Calu3 (cell line): ENCODE results near the gene CD24. TPM values are rescaled to one million over a fixed set of nuclear protein-coding genes. Genes with fewer than 3 reads are reported as not detected.
"Not testable (repeated sequence)": the region's sequence is repeated elsewhere in the genome, so short reads cannot be mapped to it uniquely, and the experiment has no call there.

Experiments
- BruUV-seq: library from RNA; stranded (reverse); fragments of 400-500 nt; replicated peaks from 2 replicates; lab custom pipeline; 2021; lab: Mats Ljungman, UMichigan
- CTCF ChIA-PET: fragments of 300-600 bp; sonication (Branson Sonifier 250); formaldehyde crosslinking; loops from one replicate; lab custom pipeline; 2022; ENCODE audit warnings: antibody characterized with exemption; lab: Charles Lee
- DNase-seq: peaks from one replicate; pipeline ENCODE4 v3.0.0; 2022
- H3K27ac Mint-ChIP-seq: one replicate; pipeline ENCODE4 v1.8.0; 2022; ENCODE audit warnings: mixed read lengths; ENCODE audit not compliant: unreplicated experiment
- H3K27me3 Mint-ChIP-seq: one replicate; pipeline ENCODE4 v1.8.0; 2022; ENCODE audit warnings: mixed read lengths; ENCODE audit not compliant: unreplicated experiment
- H3K36me3 Mint-ChIP-seq: one replicate; pipeline ENCODE4 v1.8.0; 2022; ENCODE audit warnings: mild to moderate bottlenecking, moderate library complexity, mixed read lengths; ENCODE audit not compliant: insufficient read depth, unreplicated experiment
- H3K4me1 Mint-ChIP-seq: one replicate; pipeline ENCODE4 v1.8.0; 2022; ENCODE audit warnings: mild to moderate bottlenecking, low read depth, mixed read lengths; ENCODE audit not compliant: unreplicated experiment
- H3K4me3 Mint-ChIP-seq: one replicate; pipeline ENCODE4 v1.8.0; 2022; ENCODE audit warnings: mild to moderate bottlenecking, low read depth, moderate library complexity, mixed read lengths; ENCODE audit not compliant: unreplicated experiment
- H3K9me3 Mint-ChIP-seq: one replicate; pipeline ENCODE4 v1.8.0; 2022; ENCODE audit warnings: low read depth, mixed read lengths; ENCODE audit not compliant: unreplicated experiment
- CTCF ChIP-seq: fragments of 200-600 bp; IDR thresholded peaks from one replicate; pipeline ENCODE4 v1.8.0; 2022; ENCODE audit warnings: antibody characterized with exemption; ENCODE audit not compliant: unreplicated experiment
- intact Hi-C: fragments of 100-400 bp; cut with micrococcal nuclease; formaldehyde crosslinking; loops from one replicate; pipeline ENCODE4 v1.10.0; 2022; ENCODE audit not compliant: unreplicated experiment
- total RNA-seq: library from RNA; stranded (reverse); gene quantifications from 2 replicates; pipeline ENCODE4 v1.2.3, GENCODE V29; 2022

CD24 gene
- total RNA-seq, 1 experiment from 2014 or later = 1,415 TPM

GRCh38 chr6:106973836-106974335, 643 bp downstream of the CD24 start:
- BruUV-seq = no TSS peak
- TF ChIP-seq CTCF = no peak

GRCh38 chr6:106973018-106973835, 1.3 kb downstream of the CD24 start:
- peak overlapping the region; percentile 94 for H3K27ac Mint-ChIP-seq
- DNase-seq = peak; percentile 76
- H3K36me3 Mint-ChIP-seq = peaks cover 75% of the 10 kb centered on the region
- CTCF ChIA-PET = interaction anchor here (0.7 to 1.1 kb wide), 2 partner anchors 90 to 174 kb away, joined by 3 read pairs; no protein-coding TSS in a partner anchor
- H3K4me1 Mint-ChIP-seq = peaks cover 16% of the 10 kb centered on the region
- H3K27me3 Mint-ChIP-seq = no peaks in the 10 kb centered on the region
- no TSS peak for BruUV-seq
- intact Hi-C loops = loop anchor here (2.0 kb wide), 1 partner anchor 174 kb away; no protein-coding TSS in a partner anchor
- H3K9me3 Mint-ChIP-seq = no peaks in the 10 kb centered on the region
- TF ChIP-seq CTCF = no peak
- peak overlapping the region; percentile 86 for H3K4me3 Mint-ChIP-seq

More at GRCh38 chr6:106973836-106974335, 643 bp downstream of the CD24 start:
- peaks cover 16% of the 10 kb centered on the region for H3K4me1 Mint-ChIP-seq
- no peaks in the 10 kb centered on the region for H3K27me3 Mint-ChIP-seq
- CTCF ChIA-PET = interaction anchor here (0.5 to 0.7 kb wide), 2 partner anchors 133 to 175 kb away, joined by 3 read pairs; no protein-coding TSS in a partner anchor
- peak overlapping the region; percentile 86 for H3K4me3 Mint-ChIP-seq
- intact Hi-C loops = loop anchor here (2.0 kb wide), 2 partner anchors 91 to 175 kb away; no protein-coding TSS in a partner anchor
- H3K27ac Mint-ChIP-seq = peak overlapping the region; percentile 94
- H3K9me3 Mint-ChIP-seq = no peaks in the 10 kb centered on the region
- H3K36me3 Mint-ChIP-seq = peaks cover 69% of the 10 kb centered on the region
- peak; percentile 50 for DNase-seq

- Mint-ChIP-seq H3K4me1 (peaks cover 12% of the 10 kb centered on the region), H3K4me3 (peak overlapping the region; percentile 86), H3K36me3 (peaks cover 83% of the 10 kb centered on the region), H3K27ac (peak overlapping the region; percentile 94), H3K27me3 (no peaks in the 10 kb centered on the region), H3K9me3 (no peaks in the 10 kb centered on the region)
- intact Hi-C loops = loop anchor here (2.0 kb wide), 1 partner anchor 174 kb away; no protein-coding TSS in a partner anchor
- TF ChIP-seq CTCF = no peak
- CTCF ChIA-PET = interaction anchor here (0.9 to 1.1 kb wide), 2 partner anchors 89 to 180 kb away, joined by 3 read pairs; no protein-coding TSS in a partner anchor
- peak; percentile 38 for DNase-seq
- no TSS peak for BruUV-seq
Observed at GRCh38 chr6:106972500-106972899, 2.0 kb downstream of the CD24 start.

- H3K9me3 Mint-ChIP-seq, H3K27me3 Mint-ChIP-seq, CTCF ChIA-PET, H3K27ac Mint-ChIP-seq, H3K4me1 Mint-ChIP-seq, DNase-seq, intact Hi-C loops: not testable (repeated sequence)
- Mint-ChIP-seq H3K4me3 (peak overlapping the region; percentile 52), H3K36me3 (peaks cover 83% of the 10 kb centered on the region)
- TSS peak; percentile 22 for BruUV-seq
Observed at GRCh38 chr6:106970769-106971168, 3.8 kb downstream of the CD24 start.
